Keratinocyte (primary cell): Measurements from ENCODE around the gene NHLRC3. TPM values are rescaled to one million over a fixed set of nuclear protein-coding genes. Genes with fewer than 3 reads are reported as not detected.

Experiments used
- DNase-seq: peaks from one replicate; pipeline ENCODE4 v3.0.0-alpha.2; 2011; ENCODE audit warnings: low read depth, missing footprints, low spot score
- FAIRE-seq: peaks from 2 replicates; lab custom pipeline; 2011; peaks lifted over from hg19 to GRCh38; lab: Jason Lieb, UNC
- H2AFZ ChIP-seq: 2 replicates; pipeline ENCODE4 v1.6.0; 2012; ENCODE audit warnings: low read length, control low read depth, inconsistent platforms; ENCODE audit not compliant: control insufficient read depth
- H3K27ac ChIP-seq: 2 replicates; pipeline ENCODE4 v1.5.1; 2011; ENCODE audit warnings: low read length; ENCODE audit not compliant: control insufficient read depth, insufficient read depth
- H3K27me3 ChIP-seq: 3 replicates; pipeline ENCODE4 v1.6.0; 2011; ENCODE audit warnings: low read length; ENCODE audit not compliant: control insufficient read depth, insufficient read depth; ENCODE audit errors: extremely low read depth
- H3K36me3 ChIP-seq, 2 experiments: 2 replicates in 1 of 2; 3 replicates in 1 of 2; pipeline ENCODE4 v1.5.1; 2011; ENCODE audit warnings: low read length in 2 of 2, mild to moderate bottlenecking in 1 of 2; ENCODE audit not compliant: control insufficient read depth in 2 of 2, insufficient read depth in 2 of 2; ENCODE audit errors: extremely low read depth in 1 of 2
- H3K4me1 ChIP-seq: 3 replicates; pipeline ENCODE4 v1.5.1; 2011; ENCODE audit warnings: low read length; ENCODE audit not compliant: control insufficient read depth, insufficient read depth; ENCODE audit errors: extremely low read depth
- H3K4me2 ChIP-seq: 3 replicates; pipeline ENCODE4 v1.6.0; 2011; ENCODE audit warnings: low read depth, low read length; ENCODE audit not compliant: control insufficient read depth, insufficient read depth; ENCODE audit errors: extremely low read depth
- H3K4me3 ChIP-seq, 3 experiments: fragments of 200-600 bp in 1 of 3; sonication (generic) in 1 of 3; 2 replicates in 2 of 3; 3 replicates in 1 of 3; pipeline ENCODE4 v1.5.1; 2011 to 2016; ENCODE audit warnings: low read length in 3 of 3, mild to moderate bottlenecking in 3 of 3, control low read depth in 2 of 3, inconsistent platforms in 1 of 3, low read depth in 1 of 3, mixed read lengths in 1 of 3, mixed run types in 1 of 3, moderate library complexity in 1 of 3; ENCODE audit not compliant: control insufficient read depth in 2 of 3, insufficient read depth in 2 of 3; ENCODE audit errors: extremely low read depth in 1 of 3
- H3K79me2 ChIP-seq: 2 replicates; pipeline ENCODE4 v1.6.0; 2012; ENCODE audit warnings: low read length; ENCODE audit not compliant: control insufficient read depth, insufficient read depth
- H3K9ac ChIP-seq: 3 replicates; pipeline ENCODE4 v1.6.0; 2011; ENCODE audit warnings: low read length; ENCODE audit not compliant: control insufficient read depth, insufficient read depth; ENCODE audit errors: extremely low read depth
- H3K9me1 ChIP-seq: 3 replicates; pipeline ENCODE4 v1.6.0; 2011; ENCODE audit warnings: low read length; ENCODE audit not compliant: control insufficient read depth, insufficient read depth; ENCODE audit errors: extremely low read depth
- H3K9me3 ChIP-seq: 2 replicates; pipeline ENCODE4 v1.5.1; 2012; ENCODE audit warnings: low read depth, low read length; ENCODE audit not compliant: control insufficient read depth
- H4K20me1 ChIP-seq: 3 replicates; pipeline ENCODE4 v1.6.0; 2011; ENCODE audit warnings: low read length; ENCODE audit not compliant: control insufficient read depth, insufficient read depth; ENCODE audit errors: extremely low read depth
- CTCF ChIP-seq, 3 experiments: IDR thresholded peaks in 1 of 3; conservative IDR thresholded peaks in 1 of 3; optimal IDR thresholded peaks in 1 of 3; 2 replicates in 2 of 3; 3 replicates in 1 of 3; pipeline versions ENCODE3 to v1.5.1; 2011; ENCODE audit warnings: low read length in 3 of 3, mild to moderate bottlenecking in 3 of 3, moderate library complexity in 2 of 3, control low read depth in 1 of 3, inconsistent platforms in 1 of 3; ENCODE audit not compliant: insufficient read depth in 2 of 3; ENCODE audit errors: extremely low read depth in 1 of 3
- EZH2 ChIP-seq: IDR thresholded peaks from one replicate; pipeline ENCODE4 v1.6.1; 2012; ENCODE audit warnings: inconsistent platforms, mild to moderate bottlenecking, low read length, moderate library complexity
- dilution Hi-C: fragments of 300-500 bp; cut with MboI; formaldehyde crosslinking; loops from one replicate; pipeline ENCODE4 v1.7.0; 2020; ENCODE audit warnings: low sequenced_read_pairs; ENCODE audit not compliant: extremely low pct_ligation_motif_present
- polyA plus RNA-seq, 5 experiments: library from polyadenylated mRNA; depleted of rRNA in 3 of 5; stranded (reverse) in 3 of 5; stranded (forward) in 1 of 5; unstranded in 1 of 5; fragments of >200 nt; gene quantifications; 1 replicate in 1 of 5; 2 replicates in 3 of 5; 3 replicates in 1 of 5; pipeline versions ENCODE4 v1.2.1 to v1.2.3, GENCODE V29; 2011 to 2012; ENCODE audit warnings: missing spikeins in 2 of 5, low read depth in 1 of 5, low replicate concordance in 1 of 5

The NHLRC3 gene
- polyA plus RNA-seq, 1 donor (not counting 4 experiments of a cell fraction or from before 2014, with no cell fraction given) = 9.6 TPM

GRCh38 chr13:39062004-39062403, 23.7 kb downstream of the NHLRC3 start:
- Histone ChIP-seq H3K4me3 (no peak overlapping the region), H3K9ac (no peak overlapping the region), H3K9me3 (no peaks in the 10 kb centered on the region), H3K27ac (no peak overlapping the region), H3K4me2 (no peak overlapping the region), H3K27me3 (no peaks in the 10 kb centered on the region), H4K20me1 (no peaks in the 10 kb centered on the region), H3K79me2 (no peaks in the 10 kb centered on the region), H2AFZ (no peak overlapping the region), H3K36me3 (no peaks in the 10 kb centered on the region), H3K9me1 (no peaks in the 10 kb centered on the region), H3K4me1 (no peaks in the 10 kb centered on the region)
- no peak for DNase-seq
- FAIRE-seq = no peak
- dilution Hi-C loops = no loop called here
- TF ChIP-seq CTCF (optimal IDR thresholded peaks at IDR 0.05 in 1 of 3, IDR thresholded peaks at IDR 0.05 in 1 of 3, conservative IDR thresholded peaks at IDR 0.05 in 1 of 3; ENCODE audit: extremely low read depth in 1 of 3, insufficient read depth in 2 of 3, low read length in 3 of 3) = no peak
- TF ChIP-seq EZH2 = no peak

GRCh38 chr13:39072842-39073241, 34.6 kb downstream of the NHLRC3 start:
- DNase-seq (no peak), FAIRE-seq (no peak)
- no peak overlapping the region for H3K4me2 ChIP-seq
- H3K4me1 ChIP-seq = no peaks in the 10 kb centered on the region
- TF ChIP-seq CTCF (optimal IDR thresholded peaks at IDR 0.05 in 1 of 3, IDR thresholded peaks at IDR 0.05 in 1 of 3, conservative IDR thresholded peaks at IDR 0.05 in 1 of 3; ENCODE audit: extremely low read depth in 1 of 3, insufficient read depth in 2 of 3, low read length in 3 of 3) = no peak
- TF ChIP-seq EZH2 = no peak
- no peaks in the 10 kb centered on the region for H3K79me2 ChIP-seq
- no peak overlapping the region for H3K9ac ChIP-seq
- no peaks in the 10 kb centered on the region for H3K9me3 ChIP-seq
- no peaks in the 10 kb centered on the region for H3K9me1 ChIP-seq
- no peak overlapping the region for H3K4me3 ChIP-seq
- no peak overlapping the region for H3K27ac ChIP-seq
- dilution Hi-C loops = no loop called here
- no peak overlapping the region for H2AFZ ChIP-seq
- H3K36me3 ChIP-seq = no peaks in the 10 kb centered on the region
- no peaks in the 10 kb centered on the region for H4K20me1 ChIP-seq
- peaks cover 6% of the 10 kb centered on the region for H3K27me3 ChIP-seq
